Epithelial cell of esophagus (primary cell): ENCODE data around the gene USPL1.

ENCODE experiments used
- DNase-seq: peaks from one replicate; pipeline ENCODE4 v3.0.0; 2010; ENCODE audit warnings: low read depth
- H3K4me3 ChIP-seq: 2 replicates; pipeline ENCODE4 v1.5.1; 2011; ENCODE audit warnings: mild to moderate bottlenecking, low read length, control low read depth
- TF ChIP-seq, protein P1 (sequence below): IDR thresholded peaks from 2 replicates; pipeline ENCODE4 v1.5.1; 2011; ENCODE audit warnings: low read depth, mild to moderate bottlenecking, low read length, control low read depth, inconsistent platforms; ENCODE audit not compliant: insufficient read depth; ENCODE audit errors: missing control alignments

Gene USPL1

GRCh38 chr13:30689752-30690151 lies 72.0 kb downstream of the USPL1 start:
- DNase-seq = no peak
- no peak overlapping the region for H3K4me3 ChIP-seq
- TF ChIP-seq, protein P1, sequence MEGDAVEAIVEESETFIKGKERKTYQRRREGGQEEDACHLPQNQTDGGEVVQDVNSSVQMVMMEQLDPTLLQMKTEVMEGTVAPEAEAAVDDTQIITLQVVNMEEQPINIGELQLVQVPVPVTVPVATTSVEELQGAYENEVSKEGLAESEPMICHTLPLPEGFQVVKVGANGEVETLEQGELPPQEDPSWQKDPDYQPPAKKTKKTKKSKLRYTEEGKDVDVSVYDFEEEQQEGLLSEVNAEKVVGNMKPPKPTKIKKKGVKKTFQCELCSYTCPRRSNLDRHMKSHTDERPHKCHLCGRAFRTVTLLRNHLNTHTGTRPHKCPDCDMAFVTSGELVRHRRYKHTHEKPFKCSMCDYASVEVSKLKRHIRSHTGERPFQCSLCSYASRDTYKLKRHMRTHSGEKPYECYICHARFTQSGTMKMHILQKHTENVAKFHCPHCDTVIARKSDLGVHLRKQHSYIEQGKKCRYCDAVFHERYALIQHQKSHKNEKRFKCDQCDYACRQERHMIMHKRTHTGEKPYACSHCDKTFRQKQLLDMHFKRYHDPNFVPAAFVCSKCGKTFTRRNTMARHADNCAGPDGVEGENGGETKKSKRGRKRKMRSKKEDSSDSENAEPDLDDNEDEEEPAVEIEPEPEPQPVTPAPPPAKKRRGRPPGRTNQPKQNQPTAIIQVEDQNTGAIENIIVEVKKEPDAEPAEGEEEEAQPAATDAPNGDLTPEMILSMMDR = no peak

DNA sequence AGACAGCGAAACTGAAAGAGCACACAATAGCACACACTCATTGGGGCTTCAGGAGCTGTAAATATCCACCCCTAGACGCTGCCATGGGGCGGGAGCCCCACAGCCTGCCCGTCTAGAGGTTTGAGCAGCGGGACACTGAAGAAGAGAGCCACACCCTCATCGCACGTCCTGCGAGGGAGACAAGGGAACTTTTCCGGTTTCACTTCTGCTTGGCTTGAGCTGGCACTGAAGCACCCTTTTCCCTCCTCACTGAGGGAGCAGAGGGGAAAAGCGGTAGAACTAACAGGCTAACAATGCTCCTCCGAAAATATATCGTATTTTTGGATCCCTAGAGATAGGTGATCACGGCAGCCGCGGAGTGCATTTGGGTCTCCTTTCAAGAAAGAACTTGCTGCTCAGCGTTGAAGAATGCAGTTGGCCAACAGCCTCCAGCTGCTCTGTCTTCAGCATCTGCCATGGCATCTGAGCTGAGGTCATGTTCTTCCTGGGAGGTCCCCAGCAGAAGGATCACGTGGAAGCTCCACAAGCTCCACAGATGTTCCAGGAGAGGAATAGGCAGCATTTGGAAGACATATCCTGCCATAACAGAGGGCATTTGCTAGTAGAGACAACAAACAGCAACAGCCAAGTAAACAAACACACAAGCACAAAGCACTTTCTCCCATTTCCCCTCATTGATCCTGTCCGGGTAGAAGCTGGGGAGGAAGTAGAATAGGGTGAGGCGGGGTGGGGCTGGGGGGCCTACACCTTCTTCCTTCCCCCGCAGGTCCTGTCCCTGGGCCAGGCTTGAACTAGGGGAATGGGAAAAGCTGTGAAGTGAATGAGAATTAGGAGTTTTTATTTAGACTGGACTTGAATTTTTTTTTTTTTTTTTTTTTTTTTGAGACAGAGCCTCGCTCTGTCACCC lies 72.8 kb downstream of the USPL1 start:
- TF ChIP-seq, protein P1 = no peak
- DNase-seq = peak; percentile 83
- H3K4me3 ChIP-seq = peak overlapping the region; percentile 48

GRCh38 chr13:30692113-30692512 lies 74.4 kb downstream of the USPL1 start:
- TF ChIP-seq, protein P1 = no peak
- no peak overlapping the region for H3K4me3 ChIP-seq
- no peak for DNase-seq

DNA sequence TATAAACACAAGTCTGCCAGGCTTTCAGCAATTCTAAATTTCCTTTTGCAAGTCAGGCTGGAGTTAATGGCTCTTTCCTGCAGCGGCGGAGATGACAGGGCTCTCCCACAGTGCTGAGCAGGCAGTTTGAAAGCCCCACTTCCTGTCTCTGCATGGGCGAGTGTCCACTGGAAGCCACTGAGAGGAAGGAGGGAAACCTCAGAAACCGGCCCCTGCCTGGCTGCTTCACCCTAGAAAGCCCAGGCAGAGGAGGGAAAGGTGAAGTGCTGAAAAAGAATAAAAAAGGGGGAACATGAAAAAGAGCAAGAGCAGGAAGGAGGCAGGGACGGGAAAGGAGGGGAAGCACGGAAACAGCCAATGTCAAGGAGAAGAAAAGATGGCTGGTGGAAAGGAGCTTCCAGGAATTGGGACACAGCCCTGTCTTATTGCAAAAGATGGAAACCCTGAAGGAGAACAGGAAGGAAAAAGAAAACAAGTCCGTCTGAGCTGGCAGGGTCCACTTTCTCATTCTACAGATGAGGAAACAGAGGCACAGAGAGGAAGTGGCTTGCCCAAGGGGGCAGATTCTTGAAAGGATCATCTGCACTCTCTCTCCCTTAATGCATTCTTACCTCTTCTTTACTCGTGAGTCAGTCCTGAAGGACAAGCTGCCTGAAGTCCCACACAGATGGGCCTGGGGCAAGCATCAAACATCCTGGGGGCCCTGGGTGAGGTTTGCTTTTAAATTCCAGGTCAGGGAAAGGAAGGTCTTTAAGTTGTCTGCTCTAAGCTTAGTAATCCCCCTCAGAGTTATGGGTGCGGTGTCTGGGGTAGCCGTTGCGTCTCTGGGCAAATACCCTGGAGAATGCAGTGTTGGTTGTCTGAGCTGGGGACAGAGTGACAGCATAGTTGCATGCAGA lies 78.8 kb downstream of the USPL1 start:
- TF ChIP-seq, protein P1 = no peak
- no peak for DNase-seq
- no peak overlapping the region for H3K4me3 ChIP-seq

DNA sequence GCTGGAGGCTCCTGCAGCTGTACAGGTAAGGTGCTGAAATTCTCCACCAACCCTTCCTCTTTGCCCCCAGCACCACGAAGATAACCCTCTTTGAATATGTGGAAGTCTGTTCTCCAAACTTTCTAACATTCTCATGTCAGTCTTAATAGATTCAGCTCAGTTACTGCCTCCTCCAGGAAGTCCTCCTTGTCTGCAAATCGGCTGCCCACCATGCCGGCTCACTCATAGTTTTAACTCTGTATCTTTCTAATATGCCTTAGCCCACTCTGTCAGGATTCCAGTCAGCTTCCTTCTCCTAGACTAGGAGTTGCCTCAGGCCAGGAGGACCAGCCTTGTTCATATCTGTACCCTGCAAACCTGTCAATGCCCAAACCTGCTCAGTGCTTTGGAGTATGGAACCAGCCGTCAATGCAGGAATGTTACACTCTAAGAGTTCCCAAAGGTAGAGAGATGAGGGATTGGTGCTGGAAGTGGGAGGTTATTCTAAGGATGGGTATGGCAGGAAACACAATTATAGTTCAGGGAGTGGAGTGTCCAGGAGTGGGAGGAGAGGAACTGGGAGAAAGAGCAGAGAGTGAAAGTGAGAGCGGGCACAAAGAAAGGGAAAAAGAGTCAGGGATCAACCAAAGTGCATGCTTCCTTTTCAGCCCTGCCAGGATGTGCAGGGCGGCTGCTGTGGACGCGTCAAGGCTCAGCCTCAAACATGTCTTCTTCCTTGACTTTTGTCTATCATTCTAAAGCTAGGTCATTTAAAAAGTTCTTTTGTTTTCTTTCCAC lies 79.6 kb downstream of the USPL1 start:
- peak; percentile 36 for DNase-seq
- H3K4me3 ChIP-seq = no peak overlapping the region
- TF ChIP-seq, protein P1 = no peak

DNA sequence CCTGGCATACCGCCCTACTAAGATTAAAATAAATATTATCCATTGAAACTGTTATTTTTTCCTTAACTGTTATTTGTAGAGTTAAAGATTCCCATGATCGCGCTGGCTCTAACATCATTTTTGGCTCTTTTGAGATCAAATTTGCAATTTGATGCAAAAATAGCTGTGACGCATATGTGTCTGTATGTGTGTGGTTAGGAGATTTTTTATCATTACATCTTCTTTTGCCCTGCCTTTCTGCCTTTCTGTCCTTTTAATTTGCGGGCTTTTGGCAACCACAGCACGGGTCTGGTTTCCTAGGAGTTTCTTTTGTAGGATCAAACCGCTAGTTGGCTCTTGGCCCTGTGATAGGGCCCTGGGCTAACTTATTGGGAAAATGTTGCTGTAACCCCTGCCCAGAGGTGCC lies 80.3 kb downstream of the USPL1 start:
- no peak overlapping the region for H3K4me3 ChIP-seq
- DNase-seq = no peak
- TF ChIP-seq, protein P1 = no peak
